Endothelial cell of hepatic sinusoid (primary cell): ENCODE data around the gene SMG9.

Experiments
- in situ Hi-C: cut with HindIII; loops from 2 replicates; pipeline ENCODE4 v1.10.0; 2017; ENCODE audit warnings: low sequenced_read_pairs

Gene SMG9

DNA sequence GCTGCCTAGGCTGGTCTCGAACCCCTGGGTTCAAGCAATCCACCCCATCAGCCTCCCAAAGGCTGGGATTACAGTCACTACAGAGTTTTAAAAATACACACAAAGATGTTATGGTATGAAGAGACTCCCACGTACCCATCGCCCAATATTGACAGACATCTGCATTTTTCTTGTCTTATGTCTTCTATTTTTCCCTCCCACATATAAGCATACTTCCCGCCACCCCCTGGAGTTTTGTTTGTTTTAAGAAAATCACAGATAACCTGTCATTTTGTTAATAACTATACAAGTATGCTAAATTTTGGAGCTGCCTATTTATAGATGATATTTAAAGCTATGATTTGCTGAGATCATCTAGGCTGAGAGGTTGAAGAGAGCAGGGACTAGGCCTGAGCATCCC lies 6.2 kb upstream of the SMG9 start:
- in situ Hi-C loops, result no loop called here

DNA sequence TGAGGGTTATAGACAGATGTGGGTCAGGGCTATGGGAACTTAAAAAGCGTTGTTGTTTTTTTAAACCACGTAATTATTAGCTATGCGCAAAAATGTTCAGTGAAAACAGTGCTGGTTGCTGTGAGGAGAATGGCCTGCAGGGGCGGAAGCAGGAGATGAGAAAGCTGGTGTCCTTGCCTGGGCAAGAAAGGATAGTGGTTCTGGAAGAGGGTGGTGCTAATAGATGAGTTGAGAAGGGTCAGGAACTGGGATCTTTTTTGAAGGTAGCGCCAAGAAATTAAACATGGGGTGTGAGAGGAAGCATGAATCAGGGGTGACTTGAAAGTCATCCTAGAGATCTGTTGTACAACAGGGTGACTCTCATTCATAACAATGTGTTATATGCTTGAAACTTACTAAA lies 4.8 kb upstream of the SMG9 start:
- in situ Hi-C loops, result no loop called here

DNA sequence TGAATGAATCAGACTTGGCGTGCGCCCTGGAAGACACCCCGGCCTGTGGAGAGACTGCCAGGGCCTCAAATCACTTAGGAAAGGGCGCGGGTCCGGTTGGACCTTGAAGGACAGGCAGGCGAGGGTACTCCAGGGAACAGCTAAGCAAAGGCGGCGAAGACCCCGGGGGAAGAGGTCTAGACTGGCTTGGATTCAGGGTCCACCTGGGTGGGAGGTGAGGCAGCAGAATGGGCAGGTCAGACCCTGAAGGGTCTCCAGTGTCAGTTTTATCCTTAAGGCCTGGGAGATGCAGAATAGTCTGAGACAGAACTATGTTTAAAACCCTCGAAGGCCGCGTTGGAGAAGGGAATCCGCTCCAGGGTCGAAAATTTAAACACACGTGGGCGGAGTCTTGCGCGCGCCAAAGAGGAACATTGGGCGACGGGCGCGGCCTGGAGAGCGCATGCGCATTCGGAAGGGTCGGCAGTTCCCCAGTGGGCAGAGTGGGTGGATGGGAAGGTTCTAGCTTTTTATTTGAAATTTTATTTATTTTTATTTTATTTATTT lies 567 bp upstream of the SMG9 start:
- in situ Hi-C loops, result no loop called here

DNA sequence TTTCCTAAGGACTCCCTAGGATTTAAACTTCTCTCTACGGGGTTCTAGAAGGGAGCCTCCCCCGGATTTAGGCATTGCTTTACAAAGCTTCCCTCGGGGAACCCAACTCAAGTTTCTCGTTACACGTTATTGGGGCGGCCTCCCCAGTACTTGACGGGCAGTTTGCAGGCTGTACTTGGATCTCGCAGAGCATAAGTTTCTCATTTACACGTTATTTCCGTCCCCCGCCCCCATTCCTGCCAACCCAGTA lies 584 bp downstream of the SMG9 start:
- in situ Hi-C loops, result no loop called here

DNA sequence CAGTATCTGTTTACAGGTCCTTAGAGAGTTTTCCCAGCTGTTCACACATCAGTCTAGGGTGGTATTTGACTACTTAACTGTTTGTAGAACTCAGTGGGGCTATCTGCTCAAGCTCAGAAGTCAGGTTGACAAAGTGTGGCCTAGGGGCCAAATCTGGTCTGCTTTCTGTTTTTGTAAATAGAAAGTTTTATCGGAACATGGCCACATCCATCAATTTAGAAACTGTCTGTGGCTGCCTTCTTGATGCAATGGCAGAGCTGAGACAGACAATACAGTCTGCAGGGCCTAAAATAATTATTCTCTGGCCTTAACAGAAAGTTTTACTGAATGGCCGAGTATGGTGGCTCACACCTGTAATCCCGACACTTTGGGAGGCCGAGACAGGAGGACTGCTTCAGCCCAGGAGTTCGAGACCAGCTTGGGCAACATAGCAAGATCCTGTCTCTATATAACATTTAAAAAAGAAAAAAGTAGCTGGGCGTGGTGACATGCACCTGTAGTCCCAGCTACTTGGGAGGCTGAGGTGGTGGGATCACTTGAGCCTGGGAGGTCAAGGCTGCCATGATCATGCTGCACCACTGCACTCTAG lies 2.4 kb downstream of the SMG9 start:
- in situ Hi-C loops, result no loop called here

DNA sequence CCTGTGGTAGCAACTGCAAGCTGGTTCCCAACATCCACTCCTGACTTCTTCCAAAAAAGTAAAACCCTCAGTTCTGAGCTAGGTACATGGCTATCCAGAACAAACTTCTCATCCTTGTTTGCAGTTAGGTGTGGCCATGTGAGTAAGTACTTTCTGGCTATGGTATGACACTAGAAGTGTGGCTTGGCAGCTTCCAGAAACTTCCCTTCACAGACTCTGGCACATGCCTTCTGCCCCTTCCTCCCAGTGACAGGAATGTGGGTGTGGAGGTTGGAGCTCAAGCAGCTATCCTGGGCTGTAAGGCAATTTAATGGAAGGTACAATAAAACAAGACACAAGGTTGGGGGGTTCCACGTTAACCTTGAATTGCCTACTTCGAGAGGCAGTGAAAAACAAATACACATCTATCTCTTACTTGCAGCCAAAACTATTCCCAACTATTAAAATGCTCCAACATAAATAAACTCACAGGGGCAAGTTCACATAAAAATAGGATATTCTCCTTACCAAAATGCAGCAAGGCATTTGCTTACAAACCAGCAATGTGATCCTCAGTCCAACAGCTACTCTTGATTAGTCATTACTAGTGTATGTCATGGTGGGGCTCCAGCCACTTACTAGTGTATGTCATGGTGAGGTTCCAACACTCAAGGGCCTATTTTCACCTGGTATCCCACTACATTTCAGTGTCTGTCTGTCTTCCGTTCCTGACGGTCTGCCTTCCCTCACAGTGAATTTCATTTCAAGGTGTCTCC lies 3.1 kb downstream of the SMG9 start:
- in situ Hi-C loops, result no loop called here

DNA sequence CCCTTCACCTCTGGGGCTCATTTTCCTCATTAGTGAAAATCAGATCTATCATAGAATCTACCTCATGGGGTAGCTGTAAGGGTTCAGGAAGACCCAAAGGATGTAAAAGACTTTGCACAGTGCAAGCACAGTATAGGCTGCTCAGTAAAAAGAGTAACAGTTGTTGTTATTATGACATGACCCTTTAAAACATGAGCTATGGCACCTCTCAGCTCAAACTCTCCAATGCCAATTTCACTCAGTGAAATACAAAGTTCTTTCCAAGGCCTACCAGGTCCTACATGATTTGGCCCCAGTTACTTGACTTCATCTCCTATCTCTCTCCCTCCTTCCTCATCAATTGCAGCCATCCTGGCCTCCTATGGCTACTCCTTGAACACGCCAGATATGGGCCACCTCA lies 4.9 kb downstream of the SMG9 start:
- in situ Hi-C loops, result no loop called here

DNA sequence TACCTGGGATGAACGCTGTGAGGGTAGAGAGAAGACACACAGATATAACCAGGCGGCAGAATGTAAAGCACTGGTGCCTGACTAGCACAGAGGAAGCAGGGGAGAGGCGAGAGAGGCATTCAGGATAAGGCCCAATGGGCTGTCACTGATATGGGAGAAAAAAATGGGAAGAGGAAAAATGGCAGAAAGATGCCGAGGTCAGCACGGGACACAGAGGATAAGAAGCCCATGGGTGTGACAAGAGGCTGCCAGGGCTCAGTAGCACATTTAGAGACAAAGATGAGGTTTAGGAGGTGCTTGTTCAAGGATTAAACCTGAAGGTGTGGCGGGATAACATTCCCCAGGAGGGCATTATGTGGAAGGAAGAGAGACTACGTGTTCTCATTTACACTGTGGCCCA lies 5.6 kb downstream of the SMG9 start:
- in situ Hi-C loops, result no loop called here

DNA sequence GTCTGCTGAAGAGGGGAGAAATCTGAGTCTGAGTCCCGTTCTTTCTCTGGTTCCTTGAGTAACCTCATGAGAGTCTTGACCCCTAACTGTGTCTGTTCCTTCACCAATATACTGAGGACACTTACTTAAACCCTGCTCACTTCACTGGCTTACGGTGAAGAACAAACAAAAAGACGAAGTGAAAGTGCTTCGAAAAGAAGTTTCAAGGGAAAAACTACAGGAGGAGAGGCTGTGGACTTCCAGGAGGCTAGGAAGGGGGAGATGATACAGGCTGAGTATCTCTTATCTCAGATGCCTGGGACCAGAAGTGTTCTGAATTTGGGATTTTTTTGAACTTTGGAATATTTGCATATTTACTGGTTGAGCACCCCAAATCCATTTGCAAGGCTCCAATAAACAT lies 6.1 kb downstream of the SMG9 start:
- in situ Hi-C loops, result no loop called here

DNA sequence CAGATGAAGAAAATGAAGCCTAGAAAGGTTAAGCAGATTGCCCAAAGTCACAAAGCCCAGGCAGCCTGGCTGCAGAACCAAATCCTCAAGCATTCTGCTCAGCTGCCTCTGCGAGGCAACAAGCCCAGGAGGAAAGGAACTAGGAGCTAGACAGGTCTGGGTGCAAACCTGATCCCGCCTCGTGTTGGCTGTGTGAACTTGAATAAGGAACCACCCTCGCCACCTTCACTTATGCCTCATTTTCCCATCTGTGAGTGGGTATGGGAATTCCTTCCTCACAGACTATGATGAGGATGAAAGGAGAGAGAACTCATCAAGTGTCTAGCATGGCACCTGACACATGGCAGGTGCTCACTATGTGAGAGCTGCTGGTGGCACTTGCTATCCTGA lies 6.6 kb downstream of the SMG9 start:
- in situ Hi-C loops, result no loop called here

DNA sequence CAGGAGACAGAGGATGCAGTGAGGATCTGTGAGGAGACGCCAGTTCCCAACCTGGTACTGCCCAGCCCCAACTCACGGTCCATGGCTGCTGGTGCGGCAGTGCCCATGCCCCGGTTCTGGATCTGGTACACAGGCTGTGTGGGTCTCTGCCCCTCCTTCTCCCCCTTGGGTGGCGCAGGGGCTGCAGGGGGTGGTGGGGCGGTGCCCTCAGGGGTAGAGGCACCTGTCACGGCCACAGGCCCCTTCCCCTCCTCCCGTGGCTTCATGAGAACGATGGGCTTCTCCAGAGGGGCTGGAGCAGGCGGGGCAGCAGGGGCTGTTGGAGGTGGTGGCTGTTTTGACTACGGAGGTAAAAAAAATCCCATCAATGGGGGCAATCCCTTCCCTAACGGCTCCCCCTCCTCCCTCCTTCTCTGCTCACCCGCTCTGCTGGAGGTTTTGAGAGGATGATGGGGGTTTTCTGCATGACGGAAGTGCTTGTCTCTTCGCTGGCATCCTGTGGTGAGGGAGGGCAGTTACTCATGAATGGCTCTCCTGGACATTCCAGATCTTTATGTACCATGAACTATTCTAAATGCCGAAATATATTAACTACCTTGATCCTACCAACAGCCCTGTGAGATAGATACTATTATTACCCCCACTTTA lies 7.1 kb downstream of the SMG9 start:
- in situ Hi-C loops, result no loop called here

DNA sequence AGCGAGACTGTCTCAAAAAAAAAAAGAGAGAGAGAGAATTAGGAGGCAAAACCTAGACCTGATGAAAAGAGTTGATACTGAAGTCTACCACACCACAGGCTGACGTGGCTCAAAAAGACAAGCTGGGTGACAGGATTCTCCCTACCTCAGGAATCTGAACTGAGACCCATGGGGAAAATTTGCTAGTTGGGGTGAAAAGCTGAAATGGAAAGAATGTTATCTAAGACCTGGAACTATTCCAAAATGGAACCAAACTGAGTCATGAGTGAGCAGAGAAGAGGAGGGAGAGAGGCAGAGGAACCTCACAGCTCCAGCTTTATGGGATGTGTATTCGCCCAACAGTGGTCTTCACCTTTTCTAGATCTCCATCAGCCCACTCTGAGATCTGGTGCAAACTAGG lies 11.7 kb downstream of the SMG9 start:
- in situ Hi-C loops, result loop anchor here (5.0 kb wide), 1 partner anchor 94 kb away; no protein-coding TSS in a partner anchor

DNA sequence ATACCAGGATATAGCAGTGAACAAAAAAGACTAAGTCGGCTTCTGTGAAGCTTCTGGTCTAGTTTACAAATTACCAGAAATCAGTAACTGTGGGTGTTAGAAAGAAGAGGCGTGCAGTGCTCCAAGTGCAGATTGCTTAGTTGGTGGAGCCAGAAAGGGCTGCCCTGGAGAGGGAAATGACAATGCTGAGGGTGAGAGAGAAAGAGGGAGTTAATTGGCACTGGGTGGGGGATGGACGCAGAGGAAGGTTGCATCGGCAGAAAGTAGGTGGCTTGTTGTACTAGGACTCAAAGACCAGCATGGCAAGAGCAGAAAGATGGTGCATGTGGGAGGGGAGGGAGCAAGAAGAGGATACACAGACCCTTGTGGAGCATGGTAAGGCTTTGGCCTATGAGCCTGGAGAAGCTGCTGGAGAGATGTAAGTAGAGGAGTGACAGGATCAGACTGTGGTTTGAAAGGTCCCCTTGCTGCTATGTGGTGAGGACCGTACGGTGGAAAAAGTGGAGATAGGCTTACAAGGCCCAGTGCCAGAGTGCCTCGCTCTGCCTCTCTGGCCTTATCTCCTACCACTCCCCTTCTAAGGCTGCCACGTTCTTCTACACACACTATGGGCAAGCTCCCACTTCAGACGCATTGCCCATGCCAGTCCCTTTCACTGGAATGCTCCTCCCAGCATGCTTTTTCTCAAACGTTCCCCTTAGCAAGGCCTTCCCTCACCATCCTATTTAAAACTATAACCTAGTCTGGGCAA lies 13.5 kb downstream of the SMG9 start:
- in situ Hi-C loops, result loop anchor here (5.0 kb wide), 1 partner anchor 96 kb away; no protein-coding TSS in a partner anchor

DNA sequence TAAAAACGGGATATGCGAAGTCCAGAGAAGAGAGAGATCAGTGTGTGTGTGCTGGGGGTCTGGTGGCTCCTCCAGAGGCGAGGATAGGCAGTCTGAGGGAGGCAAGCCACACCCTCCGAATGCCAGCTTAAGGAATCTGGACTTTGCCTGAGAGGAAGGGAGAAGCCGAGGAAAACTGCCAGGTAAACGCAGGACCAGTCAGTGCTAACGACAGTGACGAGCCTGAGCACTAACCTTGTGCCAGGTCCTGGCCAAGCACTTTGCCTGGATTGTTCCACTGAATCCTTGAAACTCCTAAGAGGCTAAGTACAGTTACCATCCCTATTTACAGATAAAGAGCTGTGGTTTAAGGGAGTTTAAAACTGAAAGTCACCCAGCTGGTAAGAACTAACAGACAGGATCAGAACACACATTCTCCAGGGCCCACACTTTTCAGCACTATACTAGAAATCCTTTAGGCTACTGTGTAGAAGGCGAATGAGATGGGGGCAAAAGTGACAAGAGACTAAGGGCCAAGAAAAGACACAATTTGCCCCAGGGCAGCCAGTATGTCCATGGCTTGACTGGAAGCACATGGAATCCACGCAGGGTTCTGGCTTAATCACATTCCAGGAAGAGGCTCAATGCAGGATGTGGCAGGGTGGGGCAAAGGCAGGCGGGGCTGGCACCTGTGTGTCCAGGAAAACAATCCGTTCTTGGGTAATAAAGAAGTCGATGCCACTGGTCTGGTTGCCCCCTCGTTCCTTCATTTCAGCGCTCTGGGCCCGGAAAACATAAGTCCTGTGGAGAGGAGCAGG lies 15.1 kb downstream of the SMG9 start:
- in situ Hi-C loops, result loop anchor here (5.0 kb wide), 1 partner anchor 98 kb away; no protein-coding TSS in a partner anchor

DNA sequence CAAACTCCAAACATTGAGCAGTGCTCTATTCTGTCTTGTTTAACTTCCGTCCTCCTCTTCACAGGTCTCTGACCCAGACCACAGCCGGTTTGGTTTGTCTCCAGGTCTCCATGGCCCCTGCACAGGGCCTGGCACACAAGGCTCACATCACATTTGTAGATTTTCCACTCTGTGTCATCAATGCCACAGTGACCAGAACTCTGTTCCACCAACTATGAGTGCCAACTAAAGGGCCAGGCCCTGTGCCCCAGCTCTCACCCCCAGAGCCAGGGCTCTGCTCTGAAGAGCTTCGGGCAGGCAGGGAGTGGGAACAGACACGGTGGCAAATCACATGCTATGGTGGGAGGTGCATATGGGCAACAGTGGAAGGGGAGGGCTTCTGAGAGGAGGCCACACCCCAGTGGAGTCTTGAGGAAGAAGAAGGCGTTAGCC lies 16.0 kb downstream of the SMG9 start:
- in situ Hi-C loops, result no loop called here

DNA sequence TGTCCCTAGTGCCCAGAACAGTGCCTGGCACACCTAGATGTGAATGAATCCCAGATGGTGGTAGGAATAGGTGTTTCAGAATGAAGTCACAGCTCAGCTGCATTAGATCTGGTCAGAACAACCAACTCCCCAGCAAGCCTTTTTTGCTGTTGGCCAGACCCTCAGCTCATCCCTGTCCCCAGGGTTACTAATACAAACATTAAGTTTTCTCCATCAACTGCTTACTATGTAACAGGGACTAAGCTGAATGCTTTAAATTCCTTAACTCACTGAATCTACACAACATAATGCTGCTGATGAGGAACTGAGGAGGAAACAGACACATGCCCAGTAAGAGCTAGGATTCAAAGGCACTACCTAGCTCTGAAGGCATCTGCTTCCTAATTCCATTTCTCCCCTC lies 18.8 kb downstream of the SMG9 start:
- in situ Hi-C loops, result no loop called here

DNA sequence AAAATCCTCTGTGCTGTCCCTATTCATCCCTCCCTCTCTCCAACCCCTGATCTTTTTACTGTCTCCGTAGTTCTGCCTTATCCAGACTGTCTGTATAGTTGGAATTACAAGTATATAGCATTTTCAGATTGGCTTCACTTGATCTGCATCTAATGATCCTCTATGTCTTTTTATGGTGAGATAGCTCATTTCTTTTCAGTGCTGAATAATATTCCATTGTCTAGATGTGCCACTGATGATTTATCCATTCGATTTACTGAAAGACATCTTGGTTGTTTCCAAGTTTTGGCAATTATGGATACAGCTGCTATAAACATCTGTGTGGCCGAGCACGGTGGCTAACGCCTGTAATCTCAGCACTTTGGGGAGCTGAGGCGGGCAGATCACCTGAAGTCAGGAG lies 19.7 kb downstream of the SMG9 start:
- in situ Hi-C loops, result no loop called here

DNA sequence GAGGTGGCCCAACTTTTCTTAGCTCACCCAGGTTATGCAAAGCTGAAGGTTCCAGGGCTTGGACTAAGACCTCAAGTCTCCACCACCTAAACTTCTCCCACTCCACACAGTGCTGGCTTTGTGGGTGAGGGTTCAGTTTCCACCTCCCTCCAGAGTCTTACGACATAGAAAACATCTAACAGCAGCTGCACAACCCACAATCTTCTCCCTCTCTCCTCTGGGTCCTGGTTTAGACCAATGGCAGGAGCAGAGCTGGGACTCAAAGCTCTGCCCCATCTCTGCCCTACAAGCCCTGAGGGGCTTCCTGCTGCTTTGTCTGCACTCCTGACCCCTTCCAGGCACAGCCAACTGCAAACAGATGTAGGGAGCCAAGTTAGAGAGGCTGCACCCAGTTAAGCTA lies 22.9 kb downstream of the SMG9 start:
- in situ Hi-C loops, result no loop called here

DNA sequence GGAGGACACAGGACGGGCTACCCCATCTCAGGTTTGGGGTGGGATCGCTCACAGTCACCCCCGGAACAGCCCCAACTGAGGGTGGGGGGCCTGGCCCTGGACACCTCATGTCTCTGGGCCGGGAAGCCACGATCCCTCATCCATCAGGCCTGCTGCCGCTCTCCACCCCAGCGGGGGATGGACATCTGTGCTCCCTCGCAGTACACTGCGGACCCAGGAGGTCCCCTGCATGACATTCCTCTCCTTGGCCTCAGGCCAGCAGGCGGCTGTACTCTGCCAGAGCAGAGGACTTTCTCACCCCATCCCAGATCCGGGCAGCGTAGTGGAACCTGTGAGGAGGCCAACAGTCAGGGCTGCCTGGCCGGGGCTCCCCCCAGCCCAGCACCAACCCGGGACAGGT lies 23.4 kb downstream of the SMG9 start:
- in situ Hi-C loops, result no loop called here

DNA sequence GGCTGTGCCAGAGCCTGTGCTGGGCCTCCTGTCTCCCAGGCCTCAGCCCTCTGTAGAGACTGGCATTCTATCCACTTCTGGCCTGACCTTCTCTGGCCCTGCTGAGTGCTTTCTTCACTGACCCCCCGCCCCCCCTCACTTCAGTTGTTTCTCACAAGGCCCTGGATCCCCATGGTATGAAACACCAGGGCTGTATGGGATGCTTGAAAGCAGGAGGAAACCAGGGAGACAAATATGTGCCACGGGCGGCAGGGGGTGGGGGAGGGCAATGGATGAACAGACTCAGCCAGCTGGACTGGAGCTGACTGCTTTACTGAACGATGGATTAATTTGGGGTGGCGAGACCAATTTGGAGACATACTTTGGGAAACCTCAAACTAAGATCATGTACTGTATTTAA lies 24.8 kb downstream of the SMG9 start:
- in situ Hi-C loops, result loop anchor here (10.0 kb wide), 1 partner anchor 175 kb away; no protein-coding TSS in a partner anchor

DNA sequence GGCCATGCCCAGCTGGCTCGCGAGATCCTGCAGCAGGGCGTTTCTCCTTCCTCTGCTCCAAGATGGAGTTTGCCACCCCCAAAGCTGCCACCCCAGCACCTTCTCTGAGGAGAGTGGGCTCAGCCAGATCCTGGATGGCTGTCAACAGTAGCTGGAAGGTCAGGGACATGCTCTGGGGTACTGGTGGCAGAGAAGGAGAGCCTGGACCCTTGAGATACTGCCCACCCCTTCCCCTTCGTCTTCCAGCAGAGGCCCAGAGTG lies 27.2 kb downstream of the SMG9 start:
- in situ Hi-C loops, result loop anchor here (10.0 kb wide), 1 partner anchor 173 kb away; no protein-coding TSS in a partner anchor
